Activated naive CD4-positive, alpha-beta T cell treated with anti-CD3 and anti-CD28 coated beads, Interleukin-2, amount 50 U/mL, for 16 hours (primary cell): Measurements from ENCODE around the gene DNAJB11.
"Not testable (repeated sequence)": the region's sequence is repeated elsewhere in the genome, so short reads cannot be mapped to it uniquely, and the experiment has no call there.

Experiments
- DNase-seq: peaks from one replicate; pipeline ENCODE4 v3.0.0-alpha.2; 2020

Gene DNAJB11

DNA sequence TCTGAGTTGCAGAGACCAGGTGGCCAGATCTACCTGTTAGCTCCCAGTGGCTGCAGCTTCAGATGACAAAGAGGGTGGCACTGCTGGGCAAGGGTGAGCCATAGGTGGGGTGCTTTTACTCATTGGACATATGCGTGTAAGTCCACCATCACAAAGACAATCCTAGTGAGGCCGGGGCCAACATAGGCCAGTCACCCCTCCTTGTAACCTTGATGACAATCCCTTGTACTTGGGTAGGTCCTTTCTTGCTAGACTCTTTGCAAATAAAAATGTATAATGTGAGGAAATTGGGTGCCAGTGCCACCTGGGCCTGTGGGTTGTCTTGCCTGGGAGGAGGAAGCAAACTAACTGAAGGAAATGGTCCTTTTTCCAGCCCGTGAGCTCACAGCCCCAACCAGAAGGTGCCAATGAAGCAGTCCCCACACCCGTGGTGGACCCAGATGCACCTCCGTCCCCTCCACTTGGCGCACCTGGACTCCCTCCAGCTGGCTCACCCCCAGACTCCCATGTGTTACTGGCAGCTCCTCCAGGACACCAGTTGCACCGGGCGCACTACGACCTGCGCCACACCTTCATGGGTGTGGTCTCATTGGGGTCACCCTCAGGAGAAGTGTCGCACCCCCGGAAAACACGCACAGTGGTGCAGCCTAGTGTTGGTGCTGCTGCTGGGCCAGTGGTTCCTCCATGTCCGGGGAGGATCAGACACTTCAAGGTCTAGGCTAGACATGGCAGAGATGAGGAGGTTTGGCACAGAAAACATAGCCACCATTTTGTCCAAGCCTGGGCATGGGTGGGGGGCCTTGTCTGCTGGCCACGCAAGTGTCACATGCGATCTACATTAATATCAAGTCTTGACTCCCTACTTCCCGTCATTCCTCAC, 49.9 kb downstream of the DNAJB11 start:
- no peak for DNase-seq

DNA sequence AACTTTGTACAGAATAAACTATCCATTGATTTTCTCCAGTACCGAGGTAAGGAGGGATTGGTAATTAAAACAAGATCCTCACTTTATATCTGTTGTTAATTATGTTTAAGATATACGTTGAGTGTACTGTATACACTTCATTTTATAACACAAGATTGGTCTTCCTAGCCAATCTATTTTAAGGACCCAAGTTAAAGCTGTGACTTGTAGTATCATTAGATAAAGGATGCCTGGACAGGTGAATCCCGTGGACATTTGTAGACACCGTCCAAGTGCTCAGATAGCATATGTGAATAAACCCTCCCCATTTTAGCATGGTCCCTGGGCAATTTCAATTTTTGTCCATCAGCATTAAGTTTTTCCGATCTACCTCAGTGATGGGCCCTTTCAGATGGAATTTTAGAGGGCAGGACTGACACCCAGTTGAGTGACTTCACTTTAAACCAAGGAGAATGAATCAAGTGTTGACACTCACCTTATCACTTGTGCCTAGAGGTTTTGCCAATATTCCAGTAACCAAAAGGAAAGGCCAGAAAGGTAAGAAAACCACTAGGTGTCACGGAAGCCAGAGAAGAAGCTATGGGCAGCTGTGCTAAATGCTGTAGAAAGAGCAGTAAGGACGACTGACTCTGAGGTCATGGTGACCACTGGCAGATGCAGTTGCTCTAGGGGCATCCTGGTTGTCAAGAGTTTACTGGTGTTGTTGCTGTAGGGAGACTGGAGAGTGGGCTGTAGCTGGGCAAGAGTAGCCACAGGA, 51.6 kb downstream of the DNAJB11 start:
- no peak for DNase-seq

DNA sequence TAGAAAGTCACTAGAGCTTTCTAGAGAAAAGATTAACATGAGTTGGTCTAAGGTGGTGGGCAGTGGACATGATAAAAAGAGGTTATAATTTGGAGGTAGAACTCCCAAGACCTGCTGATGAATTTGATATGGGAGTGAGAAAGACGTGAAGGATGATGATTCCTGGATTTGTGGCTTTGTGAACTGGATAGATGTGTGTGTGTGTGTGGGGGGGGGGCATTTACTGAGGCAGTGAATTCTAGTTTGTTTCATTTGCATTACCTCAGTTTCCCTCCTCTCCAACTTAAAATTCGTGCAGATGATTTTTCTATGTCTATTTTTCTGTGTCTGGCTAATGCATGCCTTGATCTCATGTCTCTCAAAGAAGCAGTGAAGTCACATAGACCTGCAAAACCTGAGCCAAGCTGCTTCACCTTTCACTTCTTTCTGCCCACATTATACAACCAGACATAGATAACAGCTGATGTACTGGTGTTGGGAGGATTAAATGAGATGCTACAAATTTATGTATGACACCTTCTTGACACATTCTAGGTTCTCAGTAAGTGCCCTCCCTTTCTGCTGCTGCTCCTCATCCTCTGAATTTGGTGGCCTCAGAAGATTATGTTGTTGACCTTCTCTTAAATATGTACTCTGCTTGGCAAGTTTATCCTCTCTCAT, 52.3 kb downstream of the DNAJB11 start:
- no peak for DNase-seq

DNA sequence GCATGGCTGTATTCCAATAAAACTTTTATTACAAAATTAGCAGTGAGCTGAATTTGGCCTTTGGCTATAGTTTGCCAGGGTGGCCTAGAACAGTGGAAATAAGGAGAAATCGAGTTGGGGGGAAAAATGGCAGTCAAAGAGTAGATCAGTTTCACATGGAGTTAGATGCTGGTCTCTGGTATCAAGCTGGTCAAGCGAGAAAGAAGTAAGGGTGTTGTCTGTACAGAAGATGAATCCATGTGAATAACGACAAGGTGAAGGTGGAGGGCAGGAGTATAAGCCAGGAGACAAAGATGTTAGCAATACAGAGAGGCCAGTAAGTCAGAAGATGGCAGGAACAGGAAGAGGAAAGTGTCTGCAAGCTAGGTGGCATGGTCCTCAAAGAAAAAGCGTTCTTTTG, 54.1 kb downstream of the DNAJB11 start:
- no peak for DNase-seq

DNA sequence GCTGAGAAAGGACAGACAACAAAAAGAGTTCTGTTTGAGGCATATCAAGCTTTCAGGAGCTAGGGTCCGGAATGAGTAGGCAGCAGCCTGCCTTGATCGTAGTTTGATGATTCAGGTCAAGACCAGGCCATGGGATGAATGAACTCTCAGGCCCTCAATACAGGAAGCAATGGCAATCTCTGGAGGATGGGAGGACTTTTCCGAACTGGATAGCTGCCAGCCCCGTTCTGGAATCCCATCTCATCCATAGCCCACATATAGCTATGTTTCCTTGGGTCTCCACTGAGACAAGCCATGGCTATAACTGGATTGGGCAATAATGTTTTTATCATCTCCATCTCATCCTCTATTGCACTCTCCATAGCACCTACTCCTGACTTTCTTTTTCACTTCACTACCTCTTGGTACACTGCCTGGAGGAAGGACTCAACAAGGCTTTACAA, 55.1 kb downstream of the DNAJB11 start:
- no peak for DNase-seq

DNA sequence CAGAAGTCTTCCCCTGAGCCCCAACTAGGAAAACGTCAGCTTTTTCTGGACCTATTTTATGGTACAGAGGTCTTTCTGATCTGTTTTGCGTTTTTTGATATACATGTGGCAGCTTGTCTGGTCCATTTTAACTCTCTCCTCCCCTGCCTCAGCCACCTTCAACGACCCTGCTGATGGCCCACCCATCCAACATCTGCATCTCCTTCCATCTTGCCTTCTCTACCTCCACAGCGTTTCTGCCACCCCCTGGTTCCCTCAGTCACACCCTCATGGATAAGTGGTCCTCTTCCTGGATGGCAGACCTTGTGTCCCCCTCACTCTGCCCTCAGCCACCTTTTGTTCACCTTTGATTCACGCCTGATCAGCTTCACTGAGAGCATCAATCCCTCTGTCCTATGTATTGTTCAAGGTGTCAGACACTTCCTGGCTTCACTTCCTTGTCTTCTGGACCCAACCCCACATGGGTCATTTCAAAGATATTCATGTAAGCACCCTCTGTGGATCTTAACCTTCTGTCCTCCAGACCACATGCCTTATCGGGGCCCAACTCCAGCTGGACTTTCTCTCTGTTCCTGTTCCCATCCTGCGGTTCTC, 55.8 kb downstream of the DNAJB11 start:
- DNase-seq: no peak

DNA sequence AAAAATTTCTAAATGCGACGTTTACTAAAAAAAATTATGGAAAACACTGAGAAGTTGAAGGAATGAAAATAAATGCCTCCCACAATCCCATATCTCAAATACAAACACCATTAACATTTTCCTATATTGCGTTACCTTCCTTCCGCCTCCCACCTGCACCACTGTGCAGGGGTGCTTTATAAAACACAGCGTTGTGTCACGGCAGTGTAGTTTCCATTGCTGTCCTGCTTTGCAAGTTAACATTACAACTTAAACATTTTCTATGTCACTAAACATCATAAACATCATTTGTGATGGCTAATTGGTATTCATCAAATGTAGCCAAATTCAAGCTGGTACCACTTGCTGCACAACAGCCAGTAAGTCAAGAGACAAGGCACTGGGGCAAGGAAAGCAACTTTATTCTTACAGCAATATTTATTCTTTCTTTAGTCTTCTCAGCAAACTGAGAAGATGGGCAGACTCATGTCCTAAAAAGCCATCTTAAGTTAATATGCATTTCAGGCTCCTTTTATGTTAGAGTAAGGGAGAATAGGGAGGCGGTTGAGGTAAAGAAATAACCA, 57.4 kb downstream of the DNAJB11 start:
- no peak for DNase-seq

DNA sequence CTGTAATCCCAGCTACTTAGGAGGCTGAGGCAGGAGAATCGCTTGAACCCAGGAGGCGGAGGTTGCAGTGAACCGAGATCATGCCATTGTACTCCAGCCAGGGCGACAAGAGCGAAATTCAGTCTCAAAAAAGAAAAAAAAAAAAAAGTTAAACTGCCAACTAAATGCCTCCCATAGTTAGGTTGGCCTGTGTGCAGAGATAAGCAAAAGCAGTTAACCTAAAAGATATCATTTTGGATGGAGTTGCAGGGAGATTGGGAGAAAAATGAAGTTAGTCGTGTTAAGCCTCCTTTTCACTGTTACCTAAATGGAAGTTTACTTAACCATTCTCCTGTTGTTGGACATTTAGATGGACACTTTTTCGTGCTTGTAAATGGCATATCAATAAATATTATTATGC, 58.2 kb downstream of the DNAJB11 start:
- no peak for DNase-seq

DNA sequence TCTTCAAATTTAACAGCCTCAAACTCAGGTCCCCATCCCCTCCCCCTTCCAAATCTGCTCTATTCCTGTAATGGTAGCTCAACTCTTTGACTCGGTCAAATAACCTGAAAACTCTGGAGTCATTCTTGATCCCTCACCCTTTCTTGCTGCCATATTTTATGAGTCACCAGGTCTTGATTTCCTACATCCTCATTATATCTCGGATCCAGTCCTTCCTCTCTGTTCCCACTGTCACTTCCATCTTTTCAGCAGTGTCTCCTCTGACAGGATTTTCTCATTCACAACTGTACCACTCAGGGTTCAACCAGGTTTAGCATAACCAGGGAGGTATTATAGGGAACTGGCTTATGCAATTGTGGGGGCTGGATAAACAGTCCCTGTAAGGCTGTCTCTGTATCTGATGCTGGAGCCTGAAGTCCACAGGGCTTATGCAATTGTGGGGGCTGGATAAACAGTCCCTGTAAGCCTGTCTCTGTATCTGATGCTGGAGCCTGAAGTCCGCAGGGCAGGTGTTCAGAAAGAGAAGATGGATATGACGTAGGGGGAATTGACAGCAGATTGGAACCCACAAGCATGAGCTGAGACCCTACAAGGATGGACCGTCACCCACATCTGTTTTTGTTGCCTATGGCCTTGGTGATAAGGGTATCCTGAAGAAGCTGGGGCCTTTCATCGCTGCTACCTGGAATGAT, 60.6 kb downstream of the DNAJB11 start:
- no peak for DNase-seq

DNA sequence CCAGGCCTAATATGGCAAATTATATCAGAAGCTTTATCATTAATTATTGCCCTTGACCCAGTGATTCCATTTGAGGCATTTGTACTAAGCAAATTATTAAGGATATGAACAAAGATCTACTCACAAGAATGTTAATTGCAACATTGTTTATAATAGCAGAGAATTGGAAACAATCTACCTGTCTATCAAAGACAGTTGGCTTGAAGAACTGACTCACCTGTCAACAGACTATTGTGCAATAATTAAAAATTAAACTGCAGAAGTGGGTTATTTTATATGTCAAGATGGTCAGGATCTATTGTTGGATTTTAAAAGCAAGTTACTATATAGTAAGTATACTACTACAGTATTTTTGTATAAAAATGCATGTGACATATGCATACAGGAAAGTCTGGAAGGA, 63.0 kb downstream of the DNAJB11 start:
- no peak for DNase-seq

DNA sequence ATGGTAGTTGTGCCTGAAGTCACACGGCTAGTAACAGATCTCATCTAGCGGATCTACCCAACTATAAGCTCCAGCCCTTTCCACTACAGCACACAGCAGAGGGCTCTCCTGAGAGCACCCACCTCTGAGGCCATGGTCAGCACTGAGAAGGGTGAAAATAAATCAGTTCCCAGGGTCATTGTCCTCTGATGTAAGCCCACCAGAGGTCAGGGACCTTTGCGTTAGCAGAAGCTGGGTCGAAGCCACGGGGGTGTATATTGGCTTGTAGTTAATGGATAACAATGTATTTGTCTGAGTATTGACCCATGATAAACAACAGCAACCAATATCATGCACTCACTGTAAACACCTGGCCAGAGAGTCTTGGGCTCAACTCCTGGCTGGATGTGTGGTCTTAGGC, 63.7 kb downstream of the DNAJB11 start:
- DNase-seq: not testable (repeated sequence)
